ENCODE results near the gene HACD4.

DNA sequence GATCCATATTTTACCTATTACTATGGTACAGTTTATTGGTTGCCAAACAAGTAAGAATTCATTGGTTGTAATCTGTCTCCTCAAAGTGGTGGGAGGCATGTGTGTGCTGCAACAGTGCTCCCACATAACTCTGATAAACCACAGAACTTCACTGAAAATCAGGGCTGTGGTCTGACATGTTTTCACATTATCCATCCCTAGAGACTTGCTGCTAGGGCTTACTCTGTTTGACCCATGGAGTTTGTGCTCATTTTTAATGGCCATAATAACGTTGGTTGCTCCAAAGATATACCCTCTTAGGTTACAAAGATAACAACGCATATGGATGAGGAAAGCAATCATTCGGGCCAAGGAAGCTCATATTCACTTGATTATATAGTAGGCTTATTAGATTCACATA, 37.0 kb downstream of the HACD4 start:
- TF ChIP-seq POLR2A (IDR thresholded peaks at IDR 0.05) = no peak
- TF ChIP-seq, protein P1, sequence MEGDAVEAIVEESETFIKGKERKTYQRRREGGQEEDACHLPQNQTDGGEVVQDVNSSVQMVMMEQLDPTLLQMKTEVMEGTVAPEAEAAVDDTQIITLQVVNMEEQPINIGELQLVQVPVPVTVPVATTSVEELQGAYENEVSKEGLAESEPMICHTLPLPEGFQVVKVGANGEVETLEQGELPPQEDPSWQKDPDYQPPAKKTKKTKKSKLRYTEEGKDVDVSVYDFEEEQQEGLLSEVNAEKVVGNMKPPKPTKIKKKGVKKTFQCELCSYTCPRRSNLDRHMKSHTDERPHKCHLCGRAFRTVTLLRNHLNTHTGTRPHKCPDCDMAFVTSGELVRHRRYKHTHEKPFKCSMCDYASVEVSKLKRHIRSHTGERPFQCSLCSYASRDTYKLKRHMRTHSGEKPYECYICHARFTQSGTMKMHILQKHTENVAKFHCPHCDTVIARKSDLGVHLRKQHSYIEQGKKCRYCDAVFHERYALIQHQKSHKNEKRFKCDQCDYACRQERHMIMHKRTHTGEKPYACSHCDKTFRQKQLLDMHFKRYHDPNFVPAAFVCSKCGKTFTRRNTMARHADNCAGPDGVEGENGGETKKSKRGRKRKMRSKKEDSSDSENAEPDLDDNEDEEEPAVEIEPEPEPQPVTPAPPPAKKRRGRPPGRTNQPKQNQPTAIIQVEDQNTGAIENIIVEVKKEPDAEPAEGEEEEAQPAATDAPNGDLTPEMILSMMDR (IDR thresholded peaks at IDR 0.05) = no peak
- no peak for TF ChIP-seq POLR2AphosphoS5 (IDR thresholded peaks at IDR 0.05)
